ENCODE measurements around the gene ZMYND10.

- no peak for TF ChIP-seq CTCF (IDR thresholded peaks at IDR 0.05; ENCODE audit: insufficient read depth, low read depth, low read length)
- no peak for TF ChIP-seq EZH2 (IDR thresholded peaks at IDR 0.05; ENCODE audit: insufficient read depth, low read length)
Measured at GRCh38 chr3:50351323-50351697, 5.8 kb upstream of the ZMYND10 start.

All from astrocyte (in vitro differentiated cells and primary cell).